ENCODE measurements around the gene NR3C1. TPM values are rescaled to one million over a fixed set of nuclear protein-coding genes. Genes with fewer than 3 reads are reported as not detected.

Gene NR3C1
- total RNA-seq, 4 donors from 2014 or later, result 79.2 to 92.3 (median 89.3) TPM

- DNase-seq (ENCODE audit: extremely low spot score), result no peak
- Histone ChIP-seq H3K27me3 (no peaks in the 10 kb centered on the region), H3K9me3 (no peaks in the 10 kb centered on the region), H3K27ac (replicated peaks in 1 of 4) (no peak overlapping the region), H3K36me3 (peaks cover 0 to 45% (median 23%) of the 10 kb centered on the region in 4 donors), H3K4me1 (peaks cover 36 to 73% (median 70%) of the 10 kb centered on the region in 4 donors), H3K4me3 (no peak overlapping the region)
- 85% methylated on average over 5 of the region's 5 CpGs for WGBS
- intact Hi-C loops (cut with DNase I), result no loop called here
- TF ChIP-seq POLR2AphosphoS5 (IDR thresholded peaks at IDR 0.05) (no peak), POLR2A (IDR thresholded peaks at IDR 0.05; ENCODE audit: low read depth) (no peak), CTCF (IDR thresholded peaks at IDR 0.05) (no peak), EP300 (IDR thresholded peaks at IDR 0.05) (no peak)
Observed at GRCh38 chr5:143311428-143311827, 92.1 kb downstream of the NR3C1 start.

- no peak for DNase-seq (ENCODE audit: extremely low spot score)
- Histone ChIP-seq H3K27me3 (no peaks in the 10 kb centered on the region), H3K4me1 (peaks cover 20 to 66% (median 64%) of the 10 kb centered on the region in 4 donors), H3K36me3 (peaks cover 0 to 51% (median 26%) of the 10 kb centered on the region in 4 donors), H3K27ac (replicated peaks in 1 of 4) (peak overlapping the region; percentile 46 to 66 (median 48)), H3K4me3 (no peak overlapping the region), H3K9me3 (no peaks in the 10 kb centered on the region)
- intact Hi-C loops (cut with DNase I), result no loop called here
- TF ChIP-seq CTCF (IDR thresholded peaks at IDR 0.05) (no peak), POLR2A (IDR thresholded peaks at IDR 0.05; ENCODE audit: low read depth) (no peak), POLR2AphosphoS5 (IDR thresholded peaks at IDR 0.05) (no peak), EP300 (IDR thresholded peaks at IDR 0.05) (no peak)
- WGBS, result 90% methylated on average over 7 of the region's 7 CpGs
Observed at GRCh38 chr5:143309661-143310431, 93.6 kb downstream of the NR3C1 start.

GRCh38 chr5:143308731-143309130, 94.8 kb downstream of the NR3C1 start:
- Histone ChIP-seq H3K27ac (replicated peaks in 1 of 4) (peak overlapping the region; percentile 46 to 66 (median 48)), H3K27me3 (no peaks in the 10 kb centered on the region), H3K9me3 (no peaks in the 10 kb centered on the region), H3K4me1 (peaks cover 10 to 62% (median 53%) of the 10 kb centered on the region in 4 donors), H3K4me3 (no peak overlapping the region), H3K36me3 (peaks cover 0 to 51% (median 28%) of the 10 kb centered on the region in 4 donors)
- TF ChIP-seq POLR2AphosphoS5 (IDR thresholded peaks at IDR 0.05) (no peak), CTCF (IDR thresholded peaks at IDR 0.05) (no peak), POLR2A (IDR thresholded peaks at IDR 0.05; ENCODE audit: low read depth) (no peak), EP300 (IDR thresholded peaks at IDR 0.05) (no peak)
- DNase-seq (ENCODE audit: extremely low spot score), result no peak
- WGBS, result 50% methylated on average over 2 of the region's 2 CpGs
- intact Hi-C loops (cut with DNase I), result no loop called here

GRCh38 chr5:143306040-143306439, 97.4 kb downstream of the NR3C1 start:
- Histone ChIP-seq H3K27ac (replicated peaks in 1 of 4) (peak overlapping the region in 3 of 4 donors; percentile 24 to 44 (median 32)), H3K4me1 (peaks cover 5 to 65% (median 49%) of the 10 kb centered on the region in 4 donors), H3K4me3 (no peak overlapping the region), H3K36me3 (peaks cover 0 to 37% (median 18%) of the 10 kb centered on the region in 4 donors), H3K27me3 (no peaks in the 10 kb centered on the region), H3K9me3 (no peaks in the 10 kb centered on the region)
- TF ChIP-seq EP300 (IDR thresholded peaks at IDR 0.05) (no peak), POLR2A (IDR thresholded peaks at IDR 0.05; ENCODE audit: low read depth) (no peak), POLR2AphosphoS5 (IDR thresholded peaks at IDR 0.05) (no peak), CTCF (IDR thresholded peaks at IDR 0.05) (no peak)
- intact Hi-C loops (cut with DNase I), result no loop called here
- DNase-seq (ENCODE audit: extremely low spot score), result no peak
- WGBS, result 51% methylated on average over 2 of the region's 2 CpGs
